UCSD-AML1 (cell line): ENCODE results near the gene RASSF10.

Experiments
- DNase-seq: peaks from one replicate; lab custom pipeline; 2025; ENCODE audit not compliant: unreplicated experiment; lab: John Stamatoyannopoulos, UW

Gene RASSF10

GRCh38 chr11:13053255-13053917 lies 44.3 kb downstream of the RASSF10 start:
- DNase-seq: no peak

- no peak for DNase-seq
These were observed 45.2 kb downstream of the RASSF10 start for GRCh38 chr11:13054278-13054677.

GRCh38 chr11:13055200-13055599 lies 46.1 kb downstream of the RASSF10 start:
- DNase-seq: no peak

GRCh38 chr11:13061294-13061990 lies 52.3 kb downstream of the RASSF10 start:
- no peak for DNase-seq
